AML-193 (cell line): Measurements from ENCODE around the gene SLC25A28.
A peak's percentile ranks its signal among the peaks of the same experiment; 100 is the strongest.
"Not testable (repeated sequence)": the region's sequence is repeated elsewhere in the genome, so short reads cannot be mapped to it uniquely, and the experiment has no call there.

ENCODE experiments used
- DNase-seq, 2 experiments: peaks; one replicate each; lab custom pipeline; 2025; lab: John Stamatoyannopoulos, UW

Gene SLC25A28

DNA sequence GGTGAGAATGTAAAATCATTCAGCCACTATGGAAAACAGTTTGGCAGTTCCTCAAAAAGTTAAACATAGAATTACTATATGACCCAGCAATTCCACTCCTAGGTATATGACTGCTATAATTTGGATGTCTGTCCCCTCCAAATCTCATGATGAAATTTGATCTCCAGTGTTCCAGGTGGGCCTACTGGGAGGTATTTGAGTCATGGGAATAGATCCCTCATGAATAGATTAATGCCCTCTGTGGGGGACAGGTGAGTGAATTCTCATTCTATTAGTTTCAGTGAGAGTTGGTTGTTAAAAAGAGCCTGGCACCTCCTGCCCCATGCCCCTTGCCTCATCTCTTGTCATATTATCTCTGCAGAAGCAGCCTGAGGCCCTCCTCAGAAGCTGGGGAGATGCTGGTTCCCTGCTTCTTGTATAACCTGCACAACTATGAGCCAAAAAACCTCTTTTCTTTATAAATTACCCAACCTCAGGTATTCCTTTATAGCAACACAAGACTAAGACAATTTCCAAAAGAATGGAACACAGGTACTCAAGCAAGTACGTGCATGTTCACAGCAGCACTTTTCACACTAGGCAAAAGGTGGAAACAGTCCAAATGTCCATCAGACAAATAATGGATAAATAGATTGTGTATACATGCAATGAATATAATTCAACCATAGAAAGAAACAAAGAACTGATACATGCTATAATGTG, 8.8 kb upstream of the SLC25A28 start:
- no peak for DNase-seq

DNA sequence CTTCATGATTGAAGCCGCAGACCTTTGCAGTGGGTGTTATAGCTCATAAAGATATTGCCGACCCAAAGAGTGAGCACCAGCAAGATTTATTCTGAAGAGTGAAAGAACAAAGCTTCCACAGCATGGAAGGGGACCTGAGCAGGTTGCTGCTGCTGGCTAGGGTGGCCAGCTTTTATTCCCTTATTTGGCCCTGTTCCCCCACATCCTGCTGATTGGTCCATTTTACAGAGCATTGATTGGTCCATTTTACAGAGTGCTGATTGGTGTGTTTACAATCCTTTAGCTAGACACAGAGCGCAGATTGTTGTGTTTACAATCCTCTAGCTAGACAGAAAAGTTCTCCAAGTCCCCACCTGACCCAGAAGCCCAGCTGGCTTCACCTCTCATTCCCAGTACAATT, 4.9 kb upstream of the SLC25A28 start:
- DNase-seq: not testable (repeated sequence)

DNA sequence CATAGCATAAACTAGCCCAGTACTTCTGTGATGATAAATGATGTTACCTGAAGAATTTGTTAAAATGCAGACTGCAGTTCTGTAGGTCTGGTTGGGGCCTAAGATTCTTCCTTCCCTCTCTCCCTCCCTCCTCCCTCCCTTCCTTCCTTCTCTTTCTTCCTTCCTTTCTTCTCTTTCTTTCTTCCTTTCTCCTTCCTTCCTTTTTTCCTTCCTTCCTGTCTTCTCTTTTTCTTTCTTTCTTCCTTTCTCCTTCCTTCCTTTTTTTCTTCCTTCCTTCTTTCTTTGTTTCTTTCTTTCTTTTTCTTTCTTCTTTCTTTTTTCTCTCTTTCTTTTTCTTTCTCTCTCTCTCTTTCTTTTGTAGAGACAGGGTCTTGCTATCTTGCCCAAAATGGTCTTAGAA, 3.7 kb upstream of the SLC25A28 start:
- no peak for DNase-seq

DNA sequence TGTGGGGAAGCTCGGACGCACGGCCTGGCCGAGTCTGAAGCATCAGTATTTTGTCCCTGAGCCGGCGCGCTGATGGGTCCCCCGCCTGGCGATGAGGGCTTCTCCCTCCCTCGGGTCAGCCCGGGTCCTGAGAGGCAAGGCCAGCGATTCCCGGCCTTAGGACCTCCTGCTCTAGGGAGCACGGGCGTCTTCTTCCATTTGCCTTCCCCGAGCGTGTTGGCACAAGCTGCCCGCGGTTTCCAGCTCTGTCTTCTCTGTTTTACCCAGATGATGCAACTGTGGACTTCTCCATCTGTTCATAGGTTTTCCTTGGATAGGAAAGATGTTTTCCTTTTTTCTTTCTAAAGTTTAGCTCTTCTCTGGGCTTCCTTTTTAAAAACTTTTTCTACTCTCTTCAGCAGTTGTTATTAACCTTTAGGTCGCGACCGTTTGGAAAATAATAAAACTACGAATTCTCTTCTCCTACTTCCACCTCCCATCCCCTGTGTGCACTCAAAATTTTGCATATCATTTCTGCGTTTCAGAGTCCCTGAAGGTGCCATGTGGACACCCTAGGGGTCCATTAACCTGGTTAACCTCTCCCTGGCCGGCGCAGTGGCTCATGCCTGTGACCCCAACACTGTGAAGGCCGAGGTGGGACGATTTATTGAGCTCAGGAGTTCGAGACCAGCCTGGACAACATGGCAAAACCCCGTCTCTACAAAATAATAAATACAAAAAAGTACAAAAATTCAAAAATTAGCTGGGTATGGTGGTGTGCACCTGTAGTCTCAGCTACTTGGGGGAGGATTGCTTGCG, 1.4 kb upstream of the SLC25A28 start:
- DNase-seq: no peak

DNA sequence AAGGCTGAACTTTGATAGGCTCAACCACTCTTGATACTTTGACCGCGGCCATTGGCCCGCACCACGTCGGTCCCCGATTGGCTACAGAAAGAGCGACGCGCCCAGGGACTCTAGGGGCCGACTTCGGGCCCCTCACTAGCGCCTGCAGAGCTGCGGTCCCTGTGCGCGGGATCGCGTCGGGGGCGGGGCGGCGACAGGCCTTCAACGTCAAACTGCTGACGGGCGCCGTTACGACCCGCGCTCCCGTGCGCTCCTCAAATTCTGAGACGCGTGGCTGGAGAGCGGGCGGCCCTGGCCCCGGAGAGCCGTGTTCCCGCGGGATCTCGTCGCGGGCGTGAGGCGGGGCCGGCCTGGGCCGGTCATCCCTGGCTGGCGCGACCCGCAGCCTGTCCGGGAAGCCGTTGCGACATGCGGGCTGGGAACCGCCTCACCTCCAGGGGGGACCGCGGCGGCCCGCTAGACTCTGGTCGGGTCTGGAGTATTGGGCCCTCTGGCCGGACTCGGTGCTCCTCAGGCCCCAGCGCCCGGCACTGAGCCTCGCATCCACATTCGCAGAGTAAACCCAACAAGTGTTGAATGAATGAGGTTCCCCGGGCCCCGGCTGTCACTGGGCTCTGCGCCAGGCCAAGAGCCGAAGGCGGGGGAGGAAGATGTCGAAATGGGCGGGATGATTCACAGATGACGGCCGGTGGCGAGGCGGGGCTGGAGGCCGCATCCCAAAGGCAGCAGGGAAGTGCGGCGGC, 643 bp upstream of the SLC25A28 start:
- peak; percentile 81 to 82 for DNase-seq

DNA sequence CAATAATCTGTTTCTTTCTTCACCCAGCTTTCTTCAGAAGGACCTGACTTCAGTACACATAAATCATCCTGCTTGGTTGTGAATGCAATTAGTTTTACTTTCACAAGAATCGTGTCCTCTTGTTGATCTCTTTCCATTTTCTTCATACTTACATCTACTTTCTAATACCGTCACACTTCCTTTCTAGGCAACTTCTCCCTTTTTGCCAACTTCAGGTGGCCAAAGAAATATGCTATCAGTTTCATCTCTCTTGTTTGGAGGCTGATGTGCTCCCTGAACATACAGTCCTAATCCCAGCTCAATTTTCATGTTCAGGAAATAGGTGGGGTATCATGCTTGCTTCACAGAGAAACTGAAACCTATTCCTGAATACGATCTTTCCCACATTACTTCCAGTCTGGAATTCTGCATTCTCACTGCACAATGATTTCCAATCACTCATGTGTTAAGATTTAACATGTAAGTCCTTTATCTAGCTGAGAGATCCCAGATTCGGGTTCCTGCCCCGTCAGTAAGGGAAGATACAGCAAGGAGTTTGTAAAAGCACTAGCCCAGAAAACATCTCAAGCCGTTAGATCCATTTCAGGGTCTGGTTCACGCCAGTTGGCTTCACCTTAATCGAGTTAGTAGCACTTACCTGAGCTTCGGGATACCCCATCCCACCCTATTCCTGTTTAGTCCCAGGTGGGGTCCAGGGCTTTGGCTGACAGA, 994 bp downstream of the SLC25A28 start:
- peak; percentile 36 to 45 for DNase-seq

DNA sequence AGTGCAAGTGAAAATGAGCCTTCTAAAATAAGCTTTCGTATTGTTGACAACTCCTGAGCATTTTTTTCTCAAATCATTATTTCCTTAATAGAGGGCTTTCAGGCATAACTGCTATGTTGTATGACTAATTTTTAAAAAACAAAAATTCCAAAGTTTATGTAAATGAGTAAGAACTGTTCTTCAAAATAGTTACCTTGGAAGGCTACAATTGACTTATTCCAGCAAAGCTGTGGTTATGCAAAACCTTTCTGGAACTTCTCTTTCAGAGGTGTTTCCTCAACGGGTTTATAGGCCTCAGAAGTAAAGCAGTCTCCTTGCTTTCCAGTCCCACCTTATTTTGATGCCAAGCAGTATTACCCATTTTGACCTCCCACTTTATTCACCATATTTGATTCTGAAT, 2.5 kb downstream of the SLC25A28 start:
- DNase-seq: peak in 1 of 2 experiments; percentile 9

DNA sequence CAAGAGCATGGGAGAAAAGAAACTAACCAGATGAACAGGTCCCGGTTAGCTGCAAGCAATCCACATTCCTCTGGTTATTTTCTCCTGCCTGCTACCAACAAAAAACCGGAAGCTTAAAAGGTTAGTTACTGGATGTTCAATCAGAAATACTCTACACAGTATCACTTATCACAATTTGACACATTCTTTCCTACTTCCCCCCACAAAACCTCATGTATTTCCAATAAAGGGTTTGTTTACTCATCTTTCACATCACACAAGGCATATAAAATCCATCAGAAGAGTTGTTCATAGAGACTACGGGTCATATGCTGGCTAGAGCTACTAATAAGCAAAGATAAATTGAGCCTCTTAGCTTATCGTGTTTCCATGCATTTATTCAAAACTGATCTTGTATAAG, 4.8 kb downstream of the SLC25A28 start:
- no peak for DNase-seq

DNA sequence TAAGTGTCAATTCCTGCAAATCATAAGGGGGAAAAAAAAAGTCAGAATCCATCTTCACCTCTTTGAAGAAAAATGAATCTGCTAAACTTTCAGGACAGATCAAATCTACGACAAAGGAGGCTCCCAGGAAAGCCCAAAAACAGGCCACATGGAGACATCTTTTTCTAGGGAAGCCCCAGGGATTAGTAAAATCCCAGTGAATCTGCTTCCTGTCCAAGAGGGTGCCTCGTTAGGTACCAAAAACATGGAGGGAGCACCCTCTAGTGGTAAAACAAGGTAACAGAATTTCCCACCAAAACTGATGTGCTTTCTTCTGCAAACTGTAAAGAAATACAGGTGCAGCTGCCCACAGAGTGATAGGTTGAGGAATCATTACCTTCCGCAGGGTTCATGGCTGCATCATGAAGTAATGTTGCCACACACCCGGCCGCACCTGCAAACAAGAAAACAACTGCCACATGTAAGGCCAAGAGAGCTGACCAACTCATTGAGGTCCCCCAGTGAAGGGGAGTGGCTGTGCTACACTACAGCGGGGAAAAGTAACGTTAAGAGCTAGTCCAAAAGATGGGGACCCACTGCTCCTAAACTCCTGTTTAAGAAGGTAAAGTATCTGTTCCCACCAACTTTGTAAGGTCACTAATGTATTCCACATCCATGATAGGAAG, 7.9 kb downstream of the SLC25A28 start:
- peak; percentile 44 to 54 for DNase-seq

DNA sequence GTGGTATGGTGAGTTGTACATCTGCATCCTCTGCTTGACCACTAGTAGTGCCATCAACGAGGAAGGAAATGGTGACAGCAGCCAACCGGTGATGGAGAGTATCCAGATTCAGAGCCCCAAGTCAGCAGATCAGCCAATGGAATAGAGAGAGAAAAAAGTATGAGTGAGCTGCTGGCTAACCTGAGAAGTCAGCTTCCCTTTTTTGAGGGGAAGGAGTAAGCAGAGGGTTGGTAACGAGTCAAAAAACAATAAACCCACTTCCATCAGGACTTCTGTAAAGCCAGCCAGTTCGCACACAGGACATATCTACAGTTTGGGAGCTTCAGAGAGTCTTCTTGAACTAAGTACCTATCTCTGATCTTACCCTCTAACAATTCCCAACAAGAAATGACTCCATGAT, 8.9 kb downstream of the SLC25A28 start:
- DNase-seq: no peak

DNA sequence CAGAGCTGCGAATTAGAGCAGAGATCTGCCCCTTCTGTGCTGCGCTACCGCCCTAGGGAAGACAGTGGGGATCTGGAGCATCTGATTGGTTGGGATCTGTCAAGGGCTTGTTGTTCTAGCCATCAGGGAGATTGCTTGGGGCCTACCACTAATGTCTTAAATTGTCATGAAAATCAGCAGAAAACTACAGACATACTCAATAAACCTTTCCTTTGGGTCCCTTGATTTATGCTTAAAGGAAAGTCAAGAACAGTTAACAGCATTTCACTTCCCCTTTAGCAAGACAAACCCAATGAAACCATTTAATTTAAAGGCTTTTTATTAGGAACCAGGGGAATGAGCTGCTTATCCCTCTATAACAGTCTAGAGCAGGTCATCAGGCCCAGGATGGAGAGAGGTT, 10.0 kb downstream of the SLC25A28 start:
- DNase-seq: no peak

DNA sequence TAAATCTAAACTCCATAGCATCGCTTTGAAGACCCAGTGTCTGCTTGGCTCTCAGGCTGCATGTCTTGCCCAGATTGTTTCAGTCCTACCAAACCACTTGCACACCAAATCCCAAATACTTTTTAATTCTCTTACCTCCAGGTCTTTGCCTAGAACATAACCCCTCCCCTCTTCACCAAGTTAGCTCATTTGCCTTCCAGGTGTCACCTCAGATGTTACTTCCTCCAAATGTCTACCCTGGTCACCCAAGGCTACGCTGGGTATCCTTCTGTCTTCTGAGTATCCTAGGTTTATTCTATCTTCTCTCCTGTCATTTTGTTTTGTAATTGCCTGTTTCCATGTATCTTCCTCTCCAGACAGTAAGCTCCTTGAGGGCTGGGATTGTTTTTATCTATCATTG, 11.1 kb downstream of the SLC25A28 start:
- DNase-seq: no peak

DNA sequence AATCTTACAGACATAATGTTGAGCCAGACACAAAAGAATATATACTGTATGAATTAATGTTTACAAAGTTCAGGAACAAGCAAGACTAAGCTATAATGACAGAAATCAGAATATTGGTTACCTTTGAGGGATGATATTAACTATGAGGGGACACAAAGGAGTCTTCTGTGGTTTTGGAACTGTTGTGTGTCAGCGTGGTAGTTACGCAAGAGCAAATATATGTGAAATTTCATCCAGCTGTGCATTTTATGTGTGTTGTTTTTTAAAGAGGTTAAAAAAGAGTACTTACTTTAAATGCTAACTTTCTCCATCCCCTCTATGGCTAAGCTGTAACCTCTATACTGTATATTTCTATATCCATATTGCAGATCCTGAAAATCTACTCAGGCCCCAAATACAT, 14.9 kb downstream of the SLC25A28 start:
- DNase-seq: peak in 1 of 2 experiments; percentile 16

DNA sequence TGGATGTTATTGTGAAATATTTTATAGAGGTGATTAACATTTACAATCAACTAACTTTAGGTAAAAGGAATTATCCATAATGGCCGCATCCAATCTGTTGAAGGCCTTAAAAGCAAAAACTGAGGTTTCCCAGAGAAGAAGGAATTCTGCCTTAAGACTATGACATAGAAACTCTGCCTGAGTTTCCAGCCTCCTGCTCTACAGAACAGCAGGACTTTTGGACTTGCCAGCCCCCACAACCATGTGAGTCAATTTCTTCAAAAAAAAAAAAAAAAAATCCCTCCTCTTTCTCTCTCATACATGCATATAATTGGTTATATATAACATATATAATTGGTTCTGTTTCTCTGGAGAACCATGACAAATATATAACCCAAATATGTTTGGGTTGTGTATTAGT, 15.4 kb downstream of the SLC25A28 start:
- DNase-seq: no peak

DNA sequence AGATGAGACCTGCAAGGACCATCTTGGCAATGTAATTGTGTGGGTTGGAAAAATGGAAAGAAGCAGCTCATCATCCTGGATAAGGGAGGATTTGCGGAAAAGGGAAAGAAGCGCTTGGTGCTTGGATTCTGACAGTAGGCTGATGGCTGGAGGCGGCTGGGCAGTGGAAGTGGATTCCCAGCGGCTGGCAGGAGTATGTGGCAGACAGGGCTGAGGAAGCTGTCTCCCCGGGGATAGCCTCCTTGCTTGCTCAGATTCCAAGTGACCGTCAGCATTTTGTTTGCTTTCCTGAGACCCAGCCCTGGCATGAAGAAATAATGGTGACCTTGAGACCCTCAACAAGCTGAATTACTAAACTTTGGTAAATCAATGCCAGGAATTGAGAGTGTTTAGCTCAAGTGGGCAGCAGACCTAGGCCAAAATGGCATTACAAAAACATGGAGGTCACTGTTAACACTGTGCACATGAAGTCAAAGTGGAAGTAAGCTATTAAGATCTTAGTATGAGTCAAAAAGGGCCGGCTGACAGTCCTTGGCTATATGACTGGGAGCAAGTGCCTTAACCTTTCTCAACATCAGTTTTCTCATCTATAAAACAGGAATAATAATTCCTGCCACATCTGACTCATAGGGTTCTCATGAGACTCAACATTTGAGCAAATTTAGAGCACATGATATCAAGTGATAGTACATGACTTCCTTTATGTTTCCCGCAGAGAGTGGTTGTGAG, 21.3 kb downstream of the SLC25A28 start:
- DNase-seq: no peak

DNA sequence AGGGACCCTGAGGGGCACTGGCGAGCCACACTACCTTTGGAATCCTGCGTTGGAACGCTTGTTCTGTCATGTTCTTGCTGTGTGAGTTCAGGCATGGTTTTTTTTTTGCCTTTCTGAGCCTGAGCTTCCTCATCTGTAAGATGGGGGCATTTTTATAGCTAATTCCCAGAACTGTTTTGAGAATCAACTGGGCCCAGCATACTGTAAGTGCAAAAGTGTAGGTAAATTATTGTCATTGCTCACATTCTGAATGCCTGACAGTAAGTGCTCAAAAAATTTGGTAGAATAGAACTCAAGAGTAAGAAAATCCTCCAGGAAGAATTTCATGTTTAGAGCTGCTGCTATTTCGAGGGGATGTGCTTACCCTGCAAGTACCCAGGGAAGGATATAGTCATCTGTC, 22.2 kb downstream of the SLC25A28 start:
- no peak for DNase-seq

DNA sequence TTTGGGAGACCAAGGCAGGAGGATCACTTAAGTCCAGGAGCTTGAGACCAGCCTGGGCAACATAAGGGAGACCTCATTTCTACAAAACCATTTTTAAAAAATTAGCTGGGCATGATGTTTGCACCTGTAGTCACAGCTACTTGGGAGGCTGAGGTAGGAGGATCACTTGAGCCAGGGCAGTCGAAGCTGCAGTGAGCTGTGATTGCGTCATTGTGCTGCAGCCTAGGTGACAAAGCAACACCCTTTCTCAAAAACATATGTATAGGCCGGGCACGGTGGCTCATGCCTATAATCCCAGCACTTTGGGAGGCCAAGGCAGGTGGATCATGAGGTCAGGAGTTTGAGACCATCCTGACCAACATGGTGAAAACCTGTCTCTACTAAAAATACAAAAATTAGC, 23.5 kb downstream of the SLC25A28 start:
- not testable (repeated sequence) for DNase-seq

DNA sequence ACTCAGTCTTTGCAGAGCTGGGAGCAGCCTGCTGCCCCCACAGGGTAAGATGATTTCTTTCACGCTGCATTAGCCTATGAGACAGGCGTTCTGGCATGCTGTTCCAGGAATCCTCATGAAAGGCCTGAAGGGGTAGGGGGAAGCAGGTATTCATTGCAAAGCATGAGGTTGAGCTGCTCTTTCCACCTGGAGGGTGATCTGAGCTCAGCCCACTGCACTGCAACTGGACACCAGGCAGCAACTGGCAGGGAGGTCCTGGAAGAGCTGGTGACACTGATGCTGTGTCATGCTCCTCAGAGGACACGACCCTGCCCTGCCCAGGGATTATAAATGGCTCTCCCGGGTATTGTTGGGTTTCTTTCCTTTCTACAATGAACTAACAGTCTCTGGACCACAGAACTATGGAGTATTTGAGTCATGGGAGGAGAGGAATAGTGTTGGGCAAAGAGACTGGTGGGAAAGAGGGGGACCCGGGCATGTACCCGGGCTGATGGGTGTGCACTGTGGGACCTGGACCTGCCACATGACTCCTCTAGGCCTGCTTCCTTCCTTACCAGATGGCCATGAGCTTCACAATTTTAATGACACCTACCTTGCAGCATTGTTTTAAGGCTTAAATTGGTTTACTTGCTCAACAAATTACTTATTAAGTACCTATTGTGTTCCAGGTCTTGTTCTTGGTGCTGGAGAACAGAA, 24.3 kb downstream of the SLC25A28 start:
- DNase-seq: no peak

DNA sequence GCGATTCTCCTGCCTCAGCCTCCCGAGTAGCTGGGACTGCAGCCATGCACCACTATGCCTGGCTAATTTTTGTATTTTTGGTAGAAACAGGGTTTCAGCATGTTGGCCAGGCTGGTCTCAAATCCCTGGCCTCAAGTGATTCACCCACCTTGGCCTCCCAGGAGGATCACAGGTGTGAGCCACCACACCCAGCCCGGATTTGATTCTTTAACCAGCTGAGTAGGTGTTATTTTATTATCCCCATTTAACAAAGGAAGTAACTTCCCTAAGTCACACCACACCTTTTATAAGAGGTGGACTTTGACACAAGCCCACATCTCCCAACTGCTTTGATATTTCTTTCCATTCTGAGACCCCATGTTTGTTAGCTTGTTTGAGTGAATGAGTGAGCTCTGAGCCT, 25.0 kb downstream of the SLC25A28 start:
- DNase-seq: no peak

DNA sequence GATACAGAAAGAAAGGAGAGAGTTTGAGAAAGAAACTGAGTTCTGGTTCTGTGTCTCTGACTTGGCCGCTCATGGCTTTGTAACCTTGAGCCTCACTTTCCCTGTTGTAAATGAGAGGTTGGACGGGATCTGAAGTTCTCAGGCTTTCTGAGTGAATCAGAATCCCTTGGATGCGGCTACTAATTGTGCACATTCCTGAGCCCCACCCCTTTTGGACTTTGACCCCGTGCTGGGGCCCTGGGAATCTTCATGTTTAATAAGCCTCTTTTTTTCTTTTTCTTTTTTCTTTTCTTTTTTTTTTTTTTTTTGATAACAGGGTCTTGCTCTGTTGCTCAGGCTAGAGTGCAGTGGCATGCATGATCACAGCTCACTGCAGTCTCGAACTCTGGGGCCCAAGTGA, 26.9 kb downstream of the SLC25A28 start:
- DNase-seq: no peak
